ENCODE results near the gene ARL5C. TPM values are rescaled to one million over a fixed set of nuclear protein-coding genes. Genes with fewer than 3 reads are reported as not detected.

ARL5C gene
- total and polyA plus RNA-seq, 5 donors from 2014 or later, result not detected

- peak; percentile 51 to 76 (median 72) for DNase-seq
- peaks cover 16% of the 10 kb centered on the region for H3K36me3 Mint-ChIP-seq
- Histone ChIP-seq H3K27me3 (ENCODE audit: control insufficient read depth, insufficient read depth, low read length) (no peaks in the 10 kb centered on the region), H3K4me3 (ENCODE audit: low read depth, low read length) (peak within 1 kb of the TSS; percentile 41), H3K36me3 (ENCODE audit: control insufficient read depth, insufficient read depth, low read length) (peaks cover 15% of the 10 kb centered on the region), H3K27ac (ENCODE audit: insufficient read depth, low read length, poor library complexity, severe bottlenecking) (peak within 1 kb of the TSS; percentile 70), H3K9me3 (ENCODE audit: control insufficient read depth in 2 of 2, low read length in 2 of 2) (no peaks in the 10 kb centered on the region), H3K4me1 (ENCODE audit: control insufficient read depth, insufficient read depth, low read length, poor library complexity, severe bottlenecking) (peaks cover 60% of the 10 kb centered on the region)
- peaks cover 10 to 69% (median 45%) of the 10 kb centered on the region in 4 donors for H3K4me1 Mint-ChIP-seq
- ATAC-seq (ENCODE audit: low read depth in 2 of 2), result peak; percentile 17 to 20
- H3K27ac Mint-ChIP-seq, result peak within 1 kb of the TSS; percentile 78 to 100 (median 99)
- H3K9me3 Mint-ChIP-seq, result no peaks in the 10 kb centered on the region
- H3K4me3 Mint-ChIP-seq, result peak within 1 kb of the TSS; percentile 89 to 97 (median 95)
- H3K27me3 Mint-ChIP-seq, result peaks cover 7% of the 10 kb centered on the region
Measured at GRCh38 chr17:39197380-39198185, 31.6 kb upstream of the ARL5C start, which contains the start of gene CACNB1. TSS of gene CACNB1 (minus strand) at chr17:39197669. CDS start at chr17:39197495, 174 bp downstream.

DNA sequence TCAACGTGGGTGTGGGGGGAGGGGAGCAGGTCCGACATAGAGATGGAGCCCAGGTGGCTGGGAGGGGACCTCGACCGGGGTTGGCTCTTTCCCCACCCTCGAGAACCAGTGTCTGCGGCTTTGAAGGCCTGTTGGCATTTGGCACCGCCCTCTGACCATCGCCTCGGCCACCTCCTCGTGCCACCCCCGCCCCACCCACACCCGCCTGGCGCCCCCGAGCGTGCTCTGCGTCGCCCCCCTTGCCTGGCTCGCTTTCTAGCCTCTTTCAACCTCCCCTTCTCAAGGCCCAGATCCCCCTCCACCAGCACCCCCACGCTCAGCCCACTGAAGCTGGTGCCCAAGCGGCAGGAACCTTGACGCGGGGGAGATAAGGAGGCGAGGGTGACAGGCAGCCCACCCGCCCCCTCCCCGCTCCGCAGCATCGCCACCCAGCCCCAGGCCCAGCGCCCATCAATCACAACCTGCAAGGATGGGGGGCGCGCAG is 30.9 kb upstream of the ARL5C start:
- no peak for ATAC-seq (ENCODE audit: low read depth in 2 of 2)
- peaks cover 7% of the 10 kb centered on the region for H3K27me3 Mint-ChIP-seq
- Histone ChIP-seq H3K9me3 (ENCODE audit: control insufficient read depth in 2 of 2, low read length in 2 of 2) (no peaks in the 10 kb centered on the region), H3K4me1 (ENCODE audit: control insufficient read depth, insufficient read depth, low read length, poor library complexity, severe bottlenecking) (peaks cover 52% of the 10 kb centered on the region), H3K4me3 (ENCODE audit: low read depth, low read length) (no peak overlapping the region), H3K27me3 (ENCODE audit: control insufficient read depth, insufficient read depth, low read length) (no peaks in the 10 kb centered on the region), H3K36me3 (ENCODE audit: control insufficient read depth, insufficient read depth, low read length) (peaks cover 14% of the 10 kb centered on the region), H3K27ac (ENCODE audit: insufficient read depth, low read length, poor library complexity, severe bottlenecking) (peak overlapping the region; percentile 70)
- H3K27ac Mint-ChIP-seq, result peak overlapping the region in 2 of 3 donors; percentile 48 to 78
- peak in 1 of 3 donors; percentile 18 for DNase-seq
- H3K4me1 Mint-ChIP-seq, result peaks cover 7 to 61% (median 39%) of the 10 kb centered on the region in 4 donors
- H3K4me3 Mint-ChIP-seq, result peak overlapping the region; percentile 81 to 94 (median 86)
- no peaks in the 10 kb centered on the region for H3K9me3 Mint-ChIP-seq
- H3K36me3 Mint-ChIP-seq, result peaks cover 18% of the 10 kb centered on the region

GRCh38 chr17:39196241-39196807 is 30.4 kb upstream of the ARL5C start:
- Histone ChIP-seq H3K36me3 (ENCODE audit: control insufficient read depth, insufficient read depth, low read length) (peaks cover 16% of the 10 kb centered on the region), H3K27ac (ENCODE audit: insufficient read depth, low read length, poor library complexity, severe bottlenecking) (no peak overlapping the region), H3K9me3 (ENCODE audit: control insufficient read depth in 2 of 2, low read length in 2 of 2) (no peaks in the 10 kb centered on the region), H3K27me3 (ENCODE audit: control insufficient read depth, insufficient read depth, low read length) (no peaks in the 10 kb centered on the region), H3K4me1 (ENCODE audit: control insufficient read depth, insufficient read depth, low read length, poor library complexity, severe bottlenecking) (peaks cover 47% of the 10 kb centered on the region), H3K4me3 (ENCODE audit: low read depth, low read length) (peak overlapping the region; percentile 41)
- peaks cover 19% of the 10 kb centered on the region for H3K36me3 Mint-ChIP-seq
- peaks cover 7% of the 10 kb centered on the region for H3K27me3 Mint-ChIP-seq
- H3K9me3 Mint-ChIP-seq, result no peaks in the 10 kb centered on the region
- H3K27ac Mint-ChIP-seq, result peak overlapping the region; percentile 15 to 81 (median 63)
- ATAC-seq (ENCODE audit: low read depth in 2 of 2) (no peak), DNase-seq (no peak)
- H3K4me1 Mint-ChIP-seq, result peaks cover 7 to 56% (median 37%) of the 10 kb centered on the region in 4 donors
- peak overlapping the region; percentile 81 to 91 (median 84) for H3K4me3 Mint-ChIP-seq

GRCh38 chr17:39195568-39196160 is 29.7 kb upstream of the ARL5C start:
- H3K27ac Mint-ChIP-seq, result peak overlapping the region in 1 of 3 donors; percentile 69
- H3K27me3 ChIP-seq (ENCODE audit: control insufficient read depth, insufficient read depth, low read length), result no peaks in the 10 kb centered on the region
- peaks cover 40% of the 10 kb centered on the region for H3K4me1 ChIP-seq (ENCODE audit: control insufficient read depth, insufficient read depth, low read length, poor library complexity, severe bottlenecking)
- peaks cover 19% of the 10 kb centered on the region for H3K36me3 Mint-ChIP-seq
- peak overlapping the region; percentile 81 to 91 (median 84) for H3K4me3 Mint-ChIP-seq
- peaks cover 19% of the 10 kb centered on the region for H3K36me3 ChIP-seq (ENCODE audit: control insufficient read depth, insufficient read depth, low read length)
- H3K27ac ChIP-seq (ENCODE audit: insufficient read depth, low read length, poor library complexity, severe bottlenecking), result no peak overlapping the region
- no peak for ATAC-seq (ENCODE audit: low read depth in 2 of 2)
- H3K4me1 Mint-ChIP-seq, result peaks cover 7 to 49% (median 33%) of the 10 kb centered on the region in 4 donors
- H3K9me3 Mint-ChIP-seq, result no peaks in the 10 kb centered on the region
- H3K4me3 ChIP-seq (ENCODE audit: low read depth, low read length), result peak overlapping the region; percentile 41
- DNase-seq, result peak in 1 of 3 donors; percentile 27
- no peaks in the 10 kb centered on the region for H3K9me3 ChIP-seq (ENCODE audit: control insufficient read depth in 2 of 2, low read length in 2 of 2)
- peaks cover 7% of the 10 kb centered on the region for H3K27me3 Mint-ChIP-seq

DNA sequence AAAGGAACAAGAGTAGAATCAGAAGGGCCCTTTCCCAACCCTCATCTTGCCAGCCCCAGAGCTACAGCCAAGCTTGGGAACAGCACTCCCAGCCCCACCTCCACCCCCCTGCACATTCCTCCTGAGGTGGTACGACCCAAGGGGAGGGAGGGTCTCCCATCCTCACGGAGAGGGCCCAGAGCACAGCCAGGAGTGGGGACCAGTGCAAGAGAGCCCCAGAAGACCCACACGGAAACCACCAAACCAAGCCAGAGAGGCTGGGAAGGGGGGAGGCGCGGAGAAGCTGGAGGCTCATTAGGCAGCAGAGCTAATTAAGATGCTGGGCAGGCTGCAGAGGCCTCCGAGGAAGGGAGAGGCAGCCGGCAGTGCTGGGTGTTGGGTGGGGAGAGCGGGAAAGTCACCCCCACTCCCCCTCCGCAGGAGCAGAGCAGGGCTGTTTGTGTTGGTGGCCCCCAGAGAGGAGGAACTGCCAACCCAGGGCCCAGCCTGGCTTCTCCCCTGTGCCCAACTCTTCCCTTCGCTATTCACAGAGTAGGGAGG is 29.1 kb upstream of the ARL5C start:
- DNase-seq, result no peak
- no peaks in the 10 kb centered on the region for H3K9me3 ChIP-seq (ENCODE audit: control insufficient read depth in 2 of 2, low read length in 2 of 2)
- H3K27me3 ChIP-seq (ENCODE audit: control insufficient read depth, insufficient read depth, low read length), result no peaks in the 10 kb centered on the region
- H3K4me3 ChIP-seq (ENCODE audit: low read depth, low read length), result no peak overlapping the region
- Mint-ChIP-seq H3K27me3 (peaks cover 3% of the 10 kb centered on the region), H3K9me3 (no peaks in the 10 kb centered on the region), H3K4me1 (peaks cover 6 to 46% (median 30%) of the 10 kb centered on the region in 4 donors), H3K4me3 (peak overlapping the region; percentile 13 to 91 (median 60)), H3K36me3 (peaks cover 19% of the 10 kb centered on the region), H3K27ac (peak overlapping the region in 2 of 3 donors; percentile 14 to 25)
- H3K4me1 ChIP-seq (ENCODE audit: control insufficient read depth, insufficient read depth, low read length, poor library complexity, severe bottlenecking), result peaks cover 39% of the 10 kb centered on the region
- ATAC-seq (ENCODE audit: low read depth in 2 of 2), result no peak
- no peak overlapping the region for H3K27ac ChIP-seq (ENCODE audit: insufficient read depth, low read length, poor library complexity, severe bottlenecking)
- peaks cover 19% of the 10 kb centered on the region for H3K36me3 ChIP-seq (ENCODE audit: control insufficient read depth, insufficient read depth, low read length)

DNA sequence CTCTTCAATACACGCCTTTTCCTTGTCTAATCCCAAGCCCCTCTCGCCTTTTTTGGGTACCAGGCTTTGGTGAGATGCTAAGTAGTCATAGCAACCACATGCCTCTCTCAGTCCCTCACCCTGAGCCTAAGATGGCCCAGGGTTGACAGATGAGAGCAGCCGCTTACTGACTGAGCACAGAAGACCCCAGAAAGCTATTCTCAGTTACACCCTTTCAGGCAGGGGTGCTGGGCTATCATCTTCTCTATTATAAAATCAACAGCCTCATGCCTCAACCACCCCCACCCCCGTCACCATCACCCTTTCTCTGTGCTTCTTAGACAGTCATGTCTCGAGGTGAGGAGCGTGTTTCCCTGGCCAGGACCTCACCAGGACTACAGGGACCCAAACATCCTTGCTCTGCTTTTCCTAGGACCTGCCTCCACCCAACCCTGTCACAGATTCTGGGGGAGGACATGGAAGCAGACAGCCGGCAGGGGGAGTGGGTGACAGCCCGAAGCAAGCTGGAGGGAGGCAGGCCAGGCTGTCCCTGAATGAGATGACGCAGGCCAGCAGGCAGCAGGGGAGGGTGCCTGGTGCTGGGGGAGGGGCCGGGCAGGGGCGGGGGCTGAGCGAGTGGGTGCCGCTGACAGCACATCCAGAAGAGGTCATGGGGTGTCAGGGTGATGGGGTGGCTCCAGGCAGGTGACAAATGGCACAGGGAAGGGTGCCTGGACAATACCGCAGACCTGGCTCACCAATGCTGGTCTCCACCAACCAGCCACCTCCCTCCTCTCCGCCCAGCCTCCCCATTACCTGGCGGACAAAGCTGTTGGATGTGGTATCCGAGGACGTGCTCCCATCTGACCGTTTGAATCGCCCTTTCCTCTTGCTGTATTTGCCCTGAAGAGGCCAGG is 28.4 kb upstream of the ARL5C start:
- Mint-ChIP-seq H3K4me3 (peak overlapping the region; percentile 31 to 81 (median 58)), H3K4me1 (peaks cover 0 to 39% (median 25%) of the 10 kb centered on the region in 4 donors), H3K27ac (peak overlapping the region in 2 of 3 donors; percentile 72 to 86), H3K9me3 (no peaks in the 10 kb centered on the region), H3K27me3 (no peaks in the 10 kb centered on the region), H3K36me3 (peaks cover 19% of the 10 kb centered on the region)
- Histone ChIP-seq H3K36me3 (ENCODE audit: control insufficient read depth, insufficient read depth, low read length) (peaks cover 19% of the 10 kb centered on the region), H3K27me3 (ENCODE audit: control insufficient read depth, insufficient read depth, low read length) (no peaks in the 10 kb centered on the region), H3K4me3 (ENCODE audit: low read depth, low read length) (no peak overlapping the region), H3K4me1 (ENCODE audit: control insufficient read depth, insufficient read depth, low read length, poor library complexity, severe bottlenecking) (peaks cover 32% of the 10 kb centered on the region), H3K9me3 (ENCODE audit: control insufficient read depth in 2 of 2, low read length in 2 of 2) (no peaks in the 10 kb centered on the region), H3K27ac (ENCODE audit: insufficient read depth, low read length, poor library complexity, severe bottlenecking) (no peak overlapping the region)
- ATAC-seq (ENCODE audit: low read depth in 2 of 2), result no peak
- DNase-seq, result no peak

Measured in CD4-positive, CD25-positive, alpha-beta regulatory T cell (primary cell).